SK-N-SH treated with all-trans-retinoic acid at 6 μM for 48 hours (cell line): ENCODE measurements around the gene YIPF4.

Source experiments
- CREB5 ChIP-seq: fragments of 250-450 bp; sonication (Bioruptor Pico); IDR thresholded peaks from 2 replicates; pipeline ENCODE4 v1.5.1; 2020; ENCODE audit warnings: low read depth, mild to moderate bottlenecking, moderate library complexity
- GLIS3 ChIP-seq: fragments of 250-450 bp; sonication (Bioruptor Pico); IDR thresholded peaks from 2 replicates; pipeline ENCODE4 v1.5.0; 2020; ENCODE audit warnings: mild to moderate bottlenecking, moderate library complexity
- PATZ1 ChIP-seq: fragments of 250-450 bp; sonication (Bioruptor Pico); IDR thresholded peaks from 2 replicates; pipeline ENCODE4 v1.8.0; 2020; ENCODE audit warnings: mild to moderate bottlenecking, moderate library complexity, borderline replicate concordance
- PPARA ChIP-seq: fragments of 250-450 bp; sonication (Bioruptor Pico); IDR thresholded peaks from 2 replicates; pipeline ENCODE4 v1.5.0; 2020; ENCODE audit warnings: mild to moderate bottlenecking, borderline replicate concordance
- SNAI2 ChIP-seq: fragments of 250-450 bp; sonication (Bioruptor Pico); IDR thresholded peaks from 2 replicates; pipeline ENCODE4 v1.5.0; 2020; ENCODE audit warnings: mild to moderate bottlenecking, moderate library complexity
- TOX ChIP-seq: fragments of 250-450 bp; sonication (Bioruptor Pico); IDR thresholded peaks from 2 replicates; pipeline ENCODE4 v1.8.0; 2021; ENCODE audit warnings: mild to moderate bottlenecking, moderate library complexity, borderline replicate concordance
- ZC3H10 ChIP-seq: fragments of 250-450 bp; sonication (Bioruptor Pico); IDR thresholded peaks from 2 replicates; pipeline ENCODE4 v1.5.1; 2021; ENCODE audit warnings: mild to moderate bottlenecking, moderate library complexity
- ZFP3 ChIP-seq: fragments of 250-450 bp; sonication (Bioruptor Pico); IDR thresholded peaks from 2 replicates; pipeline ENCODE4 v1.5.0; 2020; ENCODE audit warnings: mild to moderate bottlenecking, moderate library complexity
- ZNF8 ChIP-seq: fragments of 450-650 bp; formaldehyde crosslinking; IDR thresholded peaks from 2 replicates; pipeline ENCODE4 v1.5.0; 2020; ENCODE audit warnings: mild to moderate bottlenecking, moderate library complexity

GRCh38 chr2:32310577-32310976 is 32.9 kb downstream of the YIPF4 start:
- TF ChIP-seq TOX (CRISPR knock-in tag) (no peak), SNAI2 (CRISPR knock-in tag) (no peak), ZC3H10 (CRISPR knock-in tag) (no peak), CREB5 (CRISPR knock-in tag) (no peak), PATZ1 (CRISPR knock-in tag) (no peak), GLIS3 (CRISPR knock-in tag) (no peak), PPARA (CRISPR knock-in tag) (no peak), ZNF8 (CRISPR knock-in tag) (no peak), ZFP3 (CRISPR knock-in tag) (no peak)
